GM06990 (cell line): ENCODE measurements around the gene MAML2.

Source experiments
- DNase-seq: peaks from one replicate; pipeline ENCODE4 v3.0.0-alpha.2; 2011; ENCODE audit not compliant: insufficient read length; ENCODE audit errors: extremely low read depth
- H3K27me3 ChIP-seq: replicated peaks from 2 replicates; pipeline ENCODE4 v1.6.0; 2011; ENCODE audit warnings: low read length; ENCODE audit not compliant: control insufficient read depth, insufficient read depth
- H3K36me3 ChIP-seq: 2 replicates; pipeline ENCODE4 v1.5.1; 2011; ENCODE audit warnings: low read length; ENCODE audit not compliant: control insufficient read depth, insufficient read depth
- H3K4me3 ChIP-seq: replicated peaks from 2 replicates; pipeline ENCODE4 v1.5.1; 2011; ENCODE audit warnings: low read depth, mild to moderate bottlenecking, control low read depth, low read length
- CTCF ChIP-seq: IDR thresholded peaks from 2 replicates; pipeline ENCODE4 v1.5.1; 2011; ENCODE audit warnings: low read length, control low read depth, mild to moderate bottlenecking, inconsistent platforms; ENCODE audit not compliant: insufficient read depth, poor library complexity, severe bottlenecking

MAML2 gene

GRCh38 chr11:96019281-96019680 lies 323.7 kb downstream of the MAML2 start:
- TF ChIP-seq CTCF, result no peak
- no peak overlapping the region for H3K4me3 ChIP-seq
- H3K36me3 ChIP-seq, result no peaks in the 10 kb centered on the region
- H3K27me3 ChIP-seq, result no peaks in the 10 kb centered on the region
- DNase-seq, result no peak

GRCh38 chr11:96017856-96018255 lies 325.1 kb downstream of the MAML2 start:
- TF ChIP-seq CTCF, result no peak
- Histone ChIP-seq H3K4me3 (no peak overlapping the region), H3K36me3 (no peaks in the 10 kb centered on the region), H3K27me3 (no peaks in the 10 kb centered on the region)
- no peak for DNase-seq

DNA sequence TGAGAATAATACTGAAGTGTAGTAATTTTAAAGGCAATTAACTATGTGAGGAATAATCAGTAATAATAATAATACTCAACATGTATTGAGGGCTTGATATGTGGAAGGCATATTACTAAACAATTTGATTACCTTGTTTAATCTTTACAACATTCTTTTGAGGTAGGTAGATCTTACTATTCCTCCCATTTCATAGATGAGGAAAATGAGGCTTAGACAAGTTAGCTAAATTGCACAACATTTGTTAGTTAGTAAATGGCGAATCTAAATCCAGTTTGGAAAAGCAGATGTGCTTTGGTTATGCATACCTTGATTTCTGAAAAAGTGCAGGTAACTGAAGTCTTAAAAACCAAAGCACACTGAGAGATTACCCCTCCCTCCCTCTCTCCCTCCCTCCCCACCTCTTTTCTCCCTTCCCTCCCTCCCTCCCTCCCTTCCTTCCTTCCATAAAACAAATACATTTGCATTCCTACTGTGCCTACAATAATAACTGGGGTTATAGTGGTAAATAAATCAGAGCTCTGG lies 326.0 kb downstream of the MAML2 start:
- Histone ChIP-seq H3K36me3 (no peaks in the 10 kb centered on the region), H3K4me3 (no peak overlapping the region), H3K27me3 (no peaks in the 10 kb centered on the region)
- no peak for DNase-seq
- no peak for TF ChIP-seq CTCF

- Histone ChIP-seq H3K4me3 (no peak overlapping the region), H3K36me3 (no peaks in the 10 kb centered on the region), H3K27me3 (no peaks in the 10 kb centered on the region)
- DNase-seq, result no peak
- TF ChIP-seq CTCF, result no peak
Observed at GRCh38 chr11:96015906-96016565, 327.0 kb downstream of the MAML2 start.

DNA sequence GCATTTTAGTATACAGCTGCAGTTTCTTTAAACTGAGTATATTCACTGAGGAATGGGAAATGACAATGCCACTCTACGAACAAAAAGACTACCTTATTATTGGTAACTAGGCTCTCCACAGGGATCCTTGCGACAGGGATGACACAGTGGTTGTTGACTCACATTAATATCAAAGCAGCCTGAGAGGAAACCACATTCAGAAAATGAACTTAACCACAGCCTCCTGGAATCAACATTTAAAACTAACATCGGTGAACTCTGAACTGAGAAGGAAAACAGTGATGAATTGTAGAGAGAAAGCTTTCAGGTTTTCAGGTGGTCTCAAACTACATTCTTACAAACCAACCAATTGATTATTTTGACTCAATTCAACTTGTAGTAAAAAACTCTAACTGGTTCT lies 328.8 kb downstream of the MAML2 start:
- no peak for DNase-seq
- Histone ChIP-seq H3K4me3 (no peak overlapping the region), H3K27me3 (no peaks in the 10 kb centered on the region), H3K36me3 (no peaks in the 10 kb centered on the region)
- TF ChIP-seq CTCF, result no peak
